Kidney (tissue), 14 donors: ENCODE data around the gene LTF. TPM values are rescaled to one million over a fixed set of nuclear protein-coding genes. Genes with fewer than 3 reads are reported as not detected.
A peak's percentile ranks its signal among the peaks of the same experiment; 100 is the strongest.

Source experiments
- DNase-seq, 5 donors: peaks; one replicate each; pipeline ENCODE4 v3.0.0-alpha.2; 2013 to 2020
- FAIRE-seq: peaks from 2 replicates; lab custom pipeline; 2012; peaks lifted over from hg19 to GRCh38; lab: Jason Lieb, UNC
- H3K27ac ChIP-seq, 2 donors: one replicate each; pipeline ENCODE4 v1.7.0; 2013; ENCODE audit warnings: low read depth in 2 of 2, low read length in 2 of 2, inconsistent platforms in 1 of 2
- H3K27me3 ChIP-seq: one replicate; pipeline ENCODE4 v1.7.1; 2013; ENCODE audit warnings: low read length, inconsistent platforms; ENCODE audit not compliant: control insufficient read depth, insufficient read depth
- H3K36me3 ChIP-seq, 3 donors: one replicate each; pipeline versions ENCODE4 v1.7.0 to v1.7.1; 2013; ENCODE audit warnings: low read length in 3 of 3, control low read depth in 1 of 3, inconsistent platforms in 1 of 3; ENCODE audit not compliant: insufficient read depth in 3 of 3, control insufficient read depth in 2 of 3
- H3K4me1 ChIP-seq, 3 donors: one replicate each; pipeline versions ENCODE4 v1.7.0 to v1.7.1; 2013; ENCODE audit warnings: low read length in 3 of 3, inconsistent platforms in 1 of 3, low read depth in 1 of 3; ENCODE audit not compliant: control insufficient read depth in 2 of 3, insufficient read depth in 2 of 3
- H3K4me3 ChIP-seq, 3 donors: one replicate each; pipeline versions ENCODE4 v1.7.0 to v1.8.1; 2013; ENCODE audit warnings: low read length in 3 of 3, control low read depth in 1 of 3, inconsistent platforms in 1 of 3
- H3K9ac ChIP-seq, 3 donors: one replicate each; pipeline versions ENCODE4 v1.7.0 to v1.7.1; 2013; ENCODE audit warnings: low read length in 3 of 3, control low read depth in 1 of 3, inconsistent platforms in 1 of 3
- H3K9me3 ChIP-seq, 3 donors: one replicate each; pipeline versions ENCODE4 v1.7.0 to v1.7.1; 2013; ENCODE audit warnings: low read length in 3 of 3, control low read depth in 1 of 3, inconsistent platforms in 1 of 3; ENCODE audit not compliant: control insufficient read depth in 2 of 3, insufficient read depth in 1 of 3
- intact Hi-C: fragments of 100-400 bp; cut with DNase I; formaldehyde crosslinking; loops from one replicate; pipeline ENCODE4 v1.11.1; 2022
- polyA plus RNA-seq: library from polyadenylated mRNA; stranded (reverse); fragments of 350-450 nt; fragmentation: Illumina TruSeq; extraction: RNeasy Lipid Tissue Mini Kit (QIAGEN cat#74804); gene quantifications from one replicate; pipeline ENCODE4 v1.2.3, GENCODE V29; 2014; ENCODE audit warnings: low read depth, low replicate concordance; ENCODE audit not compliant: insufficient read depth
- total RNA-seq: library from RNA; stranded (reverse); fragmentation: NEBNext Ultra II Directional; extraction: Animal tissue kit (Norgen Biotek cat#: 25700); gene quantifications from one replicate; pipeline ENCODE4 v1.2.1, GENCODE V29; 2021
- TF ChIP-seq, protein P1 (sequence below): IDR thresholded peaks from 3 replicates; pipeline ENCODE4 v1.5.1; 2012; ENCODE audit warnings: mild to moderate bottlenecking, moderate library complexity, borderline replicate concordance; ENCODE audit not compliant: insufficient read depth; ENCODE audit errors: extremely low read depth
- donor health status: control.
- donor health status: control.
- donor health status: control.
- donor health status: control.
- donor health status: control.
- donor health status: DM: yes; HTN: yes; CAD: no.
- donor health status: Normal renal cell carcinoma (clear cell type).

Gene LTF
- total and polyA plus RNA-seq, 2 donors from 2014 or later = 34.7 to 1,823 TPM

DNA sequence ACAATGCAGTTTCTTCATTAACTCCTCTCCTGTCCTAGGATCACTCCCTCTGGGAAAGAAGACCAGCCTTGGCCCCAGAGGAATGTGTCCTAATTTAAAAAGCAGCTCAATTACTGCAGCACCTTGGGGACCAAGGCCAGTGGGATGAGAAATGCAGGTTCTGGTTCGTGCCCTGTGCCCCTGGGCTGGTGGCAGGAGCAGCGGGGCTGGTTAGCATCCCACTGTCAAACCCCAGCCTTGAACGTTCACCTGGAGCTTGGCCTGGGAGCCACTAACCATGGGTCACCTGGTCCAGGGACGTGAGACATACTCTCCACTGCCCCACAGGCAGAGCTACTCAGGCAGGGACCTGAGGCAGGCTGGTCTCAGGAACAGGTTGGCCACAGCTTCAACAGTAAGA is 24.7 kb upstream of the LTF start:
- FAIRE-seq = no peak

DNA sequence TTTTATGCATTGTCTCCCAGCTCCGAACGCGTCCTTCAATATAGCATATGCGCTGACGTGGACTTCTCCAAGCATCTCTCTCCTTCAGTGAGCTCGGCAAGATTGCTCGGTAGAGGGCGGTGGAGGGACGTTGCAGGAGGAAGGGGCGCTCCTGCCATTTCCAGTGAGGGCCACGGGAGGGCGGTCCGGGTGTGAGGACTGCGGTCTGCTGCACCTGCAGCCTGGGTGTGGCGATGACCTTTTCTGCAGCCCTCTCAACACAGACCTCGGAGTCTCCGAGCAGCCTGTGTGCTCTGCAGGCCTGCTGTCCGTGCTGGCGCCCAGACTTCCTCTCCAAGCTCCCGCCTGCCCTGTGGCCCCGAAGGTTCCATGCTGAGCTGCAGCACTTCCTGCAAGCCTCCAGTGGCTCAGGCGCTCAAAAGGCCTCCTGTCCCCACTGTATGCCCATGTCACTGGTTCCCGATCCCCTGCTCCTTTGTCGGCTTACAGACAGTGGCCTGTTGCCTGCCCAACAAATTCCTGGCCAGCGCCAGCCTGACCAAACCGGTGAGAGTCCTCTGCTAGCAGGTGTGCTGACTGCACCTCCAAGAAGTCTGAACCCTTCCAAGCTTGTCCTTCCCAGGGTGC is 24.1 kb upstream of the LTF start:
- intact Hi-C loops = no loop called here
- no peak overlapping the region for H3K27ac ChIP-seq
- no peaks in the 10 kb centered on the region for H3K9me3 ChIP-seq
- TF ChIP-seq, protein P1, sequence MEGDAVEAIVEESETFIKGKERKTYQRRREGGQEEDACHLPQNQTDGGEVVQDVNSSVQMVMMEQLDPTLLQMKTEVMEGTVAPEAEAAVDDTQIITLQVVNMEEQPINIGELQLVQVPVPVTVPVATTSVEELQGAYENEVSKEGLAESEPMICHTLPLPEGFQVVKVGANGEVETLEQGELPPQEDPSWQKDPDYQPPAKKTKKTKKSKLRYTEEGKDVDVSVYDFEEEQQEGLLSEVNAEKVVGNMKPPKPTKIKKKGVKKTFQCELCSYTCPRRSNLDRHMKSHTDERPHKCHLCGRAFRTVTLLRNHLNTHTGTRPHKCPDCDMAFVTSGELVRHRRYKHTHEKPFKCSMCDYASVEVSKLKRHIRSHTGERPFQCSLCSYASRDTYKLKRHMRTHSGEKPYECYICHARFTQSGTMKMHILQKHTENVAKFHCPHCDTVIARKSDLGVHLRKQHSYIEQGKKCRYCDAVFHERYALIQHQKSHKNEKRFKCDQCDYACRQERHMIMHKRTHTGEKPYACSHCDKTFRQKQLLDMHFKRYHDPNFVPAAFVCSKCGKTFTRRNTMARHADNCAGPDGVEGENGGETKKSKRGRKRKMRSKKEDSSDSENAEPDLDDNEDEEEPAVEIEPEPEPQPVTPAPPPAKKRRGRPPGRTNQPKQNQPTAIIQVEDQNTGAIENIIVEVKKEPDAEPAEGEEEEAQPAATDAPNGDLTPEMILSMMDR = peak; percentile 100
- H3K4me3 ChIP-seq = peak overlapping the region in 1 of 3 donors; percentile 19
- no peaks in the 10 kb centered on the region for H3K27me3 ChIP-seq
- FAIRE-seq (peak; percentile 15), DNase-seq (peak; percentile 93 to 97 (median 94))
- no peaks in the 10 kb centered on the region for H3K36me3 ChIP-seq
- H3K4me1 ChIP-seq = peaks cover 0 to 24% (median 9%) of the 10 kb centered on the region in 3 donors
- H3K9ac ChIP-seq = no peak overlapping the region

More for the DNA sequence above, 24.7 kb upstream of the LTF start:
- no peak for DNase-seq
- H3K36me3 ChIP-seq = no peaks in the 10 kb centered on the region
- H3K9me3 ChIP-seq = no peaks in the 10 kb centered on the region
- TF ChIP-seq, protein P1 = no peak
- intact Hi-C loops = no loop called here
- no peak overlapping the region for H3K27ac ChIP-seq
- H3K4me1 ChIP-seq = peaks cover 0 to 24% (median 9%) of the 10 kb centered on the region in 3 donors
- H3K4me3 ChIP-seq = no peak overlapping the region
- no peak overlapping the region for H3K9ac ChIP-seq
- no peaks in the 10 kb centered on the region for H3K27me3 ChIP-seq

- intact Hi-C loops = no loop called here
Measured at GRCh38 chr3:46485779-46486175, 21.1 kb upstream of the LTF start.

More at GRCh38 chr3:46485779-46486175, 21.1 kb upstream of the LTF start:
- Histone ChIP-seq H3K9ac (no peak overlapping the region), H3K27ac (peak overlapping the region; percentile 25 to 78), H3K9me3 (no peaks in the 10 kb centered on the region), H3K27me3 (no peaks in the 10 kb centered on the region), H3K36me3 (no peaks in the 10 kb centered on the region), H3K4me3 (no peak overlapping the region), H3K4me1 (peaks cover 0 to 24% (median 13%) of the 10 kb centered on the region in 3 donors)
- TF ChIP-seq, protein P1 = no peak
- DNase-seq (peak in 3 of 5 donors; percentile 42 to 57 (median 53)), FAIRE-seq (no peak)
